ENCODE results near the gene XRCC4.

- TF ChIP-seq TAF1 (IDR thresholded peaks at IDR 0.05; ENCODE audit: low read depth, low read length) (no peak), POLR2AphosphoS5 (IDR thresholded peaks at IDR 0.05; ENCODE audit: low read depth, low read length) (no peak), POLR2A (IDR thresholded peaks at IDR 0.05; ENCODE audit: low read depth, low read length) (no peak), SPI1 (IDR thresholded peaks at IDR 0.05; ENCODE audit: low read depth, low read length) (peak; percentile 87), PAX5 (IDR thresholded peaks at IDR 0.05; ENCODE audit: insufficient read depth, low read length, severe bottlenecking) (no peak)
Observed at GRCh38 chr5:83364312-83365299, 287.3 kb downstream of the XRCC4 start.

Data from GM12891 (cell line).